HG02759 (cell line): ENCODE measurements around the gene APPBP2.

Experiments
- ATAC-seq: cut with Tn5 transposase; IDR thresholded peaks from one replicate; pipeline ENCODE4 v1.9.1; 2021; ENCODE audit warnings: mild to moderate bottlenecking, moderate library complexity; ENCODE audit not compliant: unreplicated experiment

APPBP2 gene

GRCh38 chr17:60403962-60404361 is 122.1 kb downstream of the APPBP2 start:
- ATAC-seq: no peak

DNA sequence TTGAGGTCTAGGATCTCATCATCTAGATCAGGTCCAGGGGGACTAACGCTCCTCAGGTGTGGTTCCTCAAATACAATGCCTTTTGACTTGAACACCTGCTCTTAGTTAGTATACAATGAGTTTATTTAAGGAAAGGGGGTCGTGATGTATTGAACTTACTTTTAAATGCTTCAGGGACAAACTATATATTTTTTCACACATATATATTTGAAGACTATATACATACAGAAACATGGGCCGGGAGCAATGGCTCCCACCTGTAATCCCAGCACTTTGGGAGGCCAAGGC is 122.6 kb downstream of the APPBP2 start:
- ATAC-seq: no peak

DNA sequence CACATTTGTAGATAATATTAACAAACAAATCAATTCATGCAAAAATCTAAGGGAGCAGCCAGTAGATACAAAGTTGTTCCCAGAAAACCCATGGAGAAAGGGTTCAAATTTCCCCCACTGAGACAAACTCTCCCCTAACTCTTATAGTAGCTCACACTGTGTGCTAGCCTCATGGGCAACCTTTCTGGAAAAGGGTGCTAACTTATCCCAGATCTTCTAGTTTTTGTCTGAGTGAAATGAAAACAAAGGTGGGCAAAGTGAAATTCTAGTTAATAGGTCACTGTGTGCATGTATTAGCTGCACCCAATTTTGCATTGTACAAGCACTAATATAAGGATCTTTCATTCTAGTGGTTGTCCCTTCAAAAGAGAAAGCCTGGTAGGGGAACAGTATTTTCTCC is 124.2 kb downstream of the APPBP2 start:
- ATAC-seq: no peak

DNA sequence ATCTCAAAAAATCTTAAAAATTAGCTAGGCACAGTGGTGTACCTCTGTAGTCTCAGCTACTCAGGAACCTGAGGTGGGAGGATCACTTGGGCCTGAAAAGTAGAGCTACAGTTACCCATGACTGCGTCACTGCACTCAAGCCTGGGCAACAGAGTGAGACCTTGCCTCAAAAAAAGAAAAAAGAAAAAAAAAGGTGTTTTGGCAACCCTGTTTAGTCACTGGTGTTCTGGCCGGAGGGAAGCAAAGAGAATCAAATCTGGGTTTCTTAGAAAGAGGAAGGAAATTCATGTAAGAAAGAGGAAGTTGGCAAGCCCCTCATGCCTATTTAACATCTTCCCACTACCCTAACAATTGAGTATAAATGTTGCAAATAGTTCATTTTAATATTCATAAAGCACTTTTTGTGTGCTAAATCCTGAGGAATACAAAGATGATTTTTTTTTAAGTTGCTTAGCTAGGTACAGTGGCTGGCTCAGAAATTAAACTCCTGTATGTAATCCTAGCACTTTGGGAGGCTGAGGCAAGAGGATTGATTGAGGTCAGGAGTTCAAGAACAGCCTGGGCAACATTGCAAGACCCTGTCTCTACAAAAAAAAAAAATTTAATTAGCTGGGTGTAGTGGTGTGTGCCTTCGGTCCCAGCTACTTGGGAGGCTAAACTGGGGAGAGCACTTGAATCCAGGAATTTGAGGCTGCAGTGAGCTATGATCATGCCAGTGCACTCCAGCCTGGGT is 127.6 kb downstream of the APPBP2 start:
- peak; percentile 82 for ATAC-seq

DNA sequence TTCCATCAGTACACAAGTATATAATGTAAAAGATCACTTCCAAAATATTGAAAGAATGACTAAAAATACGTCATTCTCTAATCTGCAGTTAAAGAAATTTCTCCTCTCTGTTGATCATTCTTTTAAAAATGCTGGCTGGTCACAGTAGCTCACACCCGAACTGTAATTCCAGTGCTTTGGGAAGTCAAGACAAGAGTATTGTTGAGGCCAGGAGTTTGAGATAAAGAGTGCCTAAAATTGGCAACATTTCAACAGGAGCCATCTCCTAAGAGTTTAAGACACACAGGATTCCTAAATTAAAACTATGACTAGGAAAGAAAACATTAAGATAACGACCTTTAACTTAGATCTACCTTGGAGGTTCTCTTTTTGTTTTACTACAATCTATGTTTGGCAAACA is 129.6 kb downstream of the APPBP2 start:
- no peak for ATAC-seq

GRCh38 chr17:60395508-60396065 is 130.5 kb downstream of the APPBP2 start:
- no peak for ATAC-seq

DNA sequence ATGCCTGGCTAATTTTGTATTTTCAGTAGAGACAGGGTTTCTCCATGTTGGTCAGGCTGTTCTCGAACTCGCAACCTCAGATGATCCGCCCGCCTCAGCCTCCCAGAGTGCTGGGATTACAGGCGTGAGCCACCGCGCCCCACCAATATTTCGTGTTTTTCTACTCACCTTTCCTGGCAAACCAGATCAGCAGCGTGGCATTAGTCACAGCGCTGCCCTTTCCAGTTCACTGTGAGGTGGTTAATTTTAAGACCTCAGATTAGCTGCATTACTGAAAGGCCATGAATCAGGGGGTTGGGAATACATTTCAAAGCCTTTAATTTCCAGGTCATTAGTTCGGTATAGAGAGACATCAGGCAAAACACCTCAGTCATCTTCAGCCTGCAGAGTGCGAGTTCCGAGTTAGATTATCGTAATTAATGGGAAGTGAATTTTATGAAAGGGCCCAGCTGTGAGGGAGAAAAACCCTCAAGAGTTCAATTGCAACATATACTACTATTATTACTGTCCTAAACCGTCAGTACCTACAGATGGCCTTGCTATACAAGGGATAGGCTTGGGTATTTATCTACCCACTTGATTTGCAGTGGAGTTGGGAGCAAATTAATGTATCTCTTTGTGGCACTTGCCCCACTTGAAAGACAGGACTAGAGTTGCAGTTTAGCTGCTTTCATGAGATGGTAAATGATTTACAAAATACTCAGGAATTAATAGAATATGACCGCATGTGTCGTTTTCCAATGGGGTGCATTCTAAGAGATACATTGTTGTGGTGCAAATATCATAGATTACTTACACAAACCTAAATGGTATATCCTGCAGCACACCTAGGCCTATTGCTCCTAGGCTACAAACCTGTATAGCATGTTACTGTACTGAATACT is 132.0 kb downstream of the APPBP2 start:
- ATAC-seq: no peak
